SK-N-SH (cell line): ENCODE measurements around the gene JPH3.

Experiments used
- ELF1 ChIP-seq: IDR thresholded peaks from 2 replicates; pipeline ENCODE4 v1.4.0; 2012
- FOXJ3 ChIP-seq: sonication (generic); formaldehyde crosslinking; IDR thresholded peaks from 2 replicates; pipeline ENCODE4 v1.5.1; 2020; ENCODE audit warnings: mild to moderate bottlenecking, missing genetic modification reagents
- FOXM1 ChIP-seq: IDR thresholded peaks from 2 replicates; pipeline ENCODE4 v1.4.0; 2012; ENCODE audit warnings: low read depth, mild to moderate bottlenecking
- GABPA ChIP-seq: IDR thresholded peaks from 2 replicates; pipeline ENCODE4 v1.4.0; 2012; ENCODE audit warnings: low read depth, mild to moderate bottlenecking
- MAX ChIP-seq: IDR thresholded peaks from 2 replicates; pipeline ENCODE4 v1.4.0; 2012; ENCODE audit warnings: low read depth
- MXI1 ChIP-seq: IDR thresholded peaks from 2 replicates; pipeline ENCODE4 v1.6.1; 2012; ENCODE audit warnings: mild to moderate bottlenecking, low read depth, low read length, improper control_type of control experiment
- PBX3 ChIP-seq: IDR thresholded peaks from 2 replicates; pipeline ENCODE4; 2012
- POLR2AphosphoS5 ChIP-seq: IDR thresholded peaks from 2 replicates; pipeline ENCODE4 v1.6.1; 2012; ENCODE audit warnings: low read depth, low read length
- RFX5 ChIP-seq: IDR thresholded peaks from 2 replicates; pipeline ENCODE4 v1.6.1; 2012; ENCODE audit warnings: mild to moderate bottlenecking, improper control_type of control experiment, low read length
- TF ChIP-seq, protein P1 (sequence below): fragments of 200-600 bp; sonication (generic); IDR thresholded peaks from 2 replicates; pipeline ENCODE4 v1.6.1; 2017; ENCODE audit warnings: antibody characterized with exemption, mild to moderate bottlenecking, moderate library complexity

DNA sequence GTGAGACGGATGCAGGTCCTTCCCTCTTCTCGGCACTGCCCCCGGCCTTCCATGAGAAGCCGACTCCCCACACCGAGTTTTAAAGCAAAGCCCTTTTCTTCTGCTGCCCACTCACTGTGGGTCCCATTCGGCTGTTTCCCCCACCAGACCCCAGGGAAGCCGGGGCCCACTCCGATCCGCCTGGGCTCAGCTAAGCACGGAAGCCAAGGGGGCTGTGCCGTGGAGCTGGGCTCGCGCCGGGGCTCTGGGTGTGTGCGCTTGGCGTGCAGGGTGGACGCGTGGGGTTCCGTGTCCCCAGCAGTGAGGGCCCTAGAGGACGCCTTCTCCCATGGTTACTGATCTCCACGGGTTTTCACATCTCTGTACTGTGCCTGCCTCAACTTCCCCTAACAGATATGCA lies 94.9 kb downstream of the JPH3 start:
- TF ChIP-seq, protein P1, sequence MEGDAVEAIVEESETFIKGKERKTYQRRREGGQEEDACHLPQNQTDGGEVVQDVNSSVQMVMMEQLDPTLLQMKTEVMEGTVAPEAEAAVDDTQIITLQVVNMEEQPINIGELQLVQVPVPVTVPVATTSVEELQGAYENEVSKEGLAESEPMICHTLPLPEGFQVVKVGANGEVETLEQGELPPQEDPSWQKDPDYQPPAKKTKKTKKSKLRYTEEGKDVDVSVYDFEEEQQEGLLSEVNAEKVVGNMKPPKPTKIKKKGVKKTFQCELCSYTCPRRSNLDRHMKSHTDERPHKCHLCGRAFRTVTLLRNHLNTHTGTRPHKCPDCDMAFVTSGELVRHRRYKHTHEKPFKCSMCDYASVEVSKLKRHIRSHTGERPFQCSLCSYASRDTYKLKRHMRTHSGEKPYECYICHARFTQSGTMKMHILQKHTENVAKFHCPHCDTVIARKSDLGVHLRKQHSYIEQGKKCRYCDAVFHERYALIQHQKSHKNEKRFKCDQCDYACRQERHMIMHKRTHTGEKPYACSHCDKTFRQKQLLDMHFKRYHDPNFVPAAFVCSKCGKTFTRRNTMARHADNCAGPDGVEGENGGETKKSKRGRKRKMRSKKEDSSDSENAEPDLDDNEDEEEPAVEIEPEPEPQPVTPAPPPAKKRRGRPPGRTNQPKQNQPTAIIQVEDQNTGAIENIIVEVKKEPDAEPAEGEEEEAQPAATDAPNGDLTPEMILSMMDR, result no peak
- TF ChIP-seq PBX3, result no peak
- TF ChIP-seq MAX, result no peak
- TF ChIP-seq MXI1, result no peak
- no peak for TF ChIP-seq RFX5
- TF ChIP-seq FOXM1, result no peak
- TF ChIP-seq GABPA, result no peak
- TF ChIP-seq FOXJ3 (CRISPR knock-in tag), result no peak
- no peak for TF ChIP-seq ELF1
- no peak for TF ChIP-seq POLR2AphosphoS5
